ENCODE data around the gene ANGPT4.

ANGPT4 gene

DNA sequence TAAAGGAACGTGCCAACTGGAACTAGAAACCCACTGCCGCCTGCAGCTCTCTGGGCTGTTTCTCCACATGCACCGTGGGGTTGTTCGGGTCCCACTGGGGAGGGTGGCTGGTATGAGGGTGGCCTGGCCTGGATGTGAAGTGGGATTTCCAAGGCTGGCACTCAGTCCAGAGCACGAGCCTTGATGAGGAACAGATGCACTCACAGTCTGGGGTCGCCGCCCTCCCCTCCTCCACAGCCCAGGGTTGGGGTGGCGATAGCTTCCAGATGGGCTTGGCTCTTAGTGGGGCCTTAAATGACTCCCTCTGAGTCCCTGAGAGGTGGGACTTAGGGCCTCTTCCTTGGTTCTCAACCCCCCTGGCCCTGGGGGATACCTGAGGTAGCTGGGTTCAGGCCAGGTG lies 30.7 kb upstream of the ANGPT4 start:
- no peak overlapping the region for H3K4me3 ChIP-seq (replicated peaks; ENCODE audit: low read depth, low read length)
- TF ChIP-seq, protein P1, sequence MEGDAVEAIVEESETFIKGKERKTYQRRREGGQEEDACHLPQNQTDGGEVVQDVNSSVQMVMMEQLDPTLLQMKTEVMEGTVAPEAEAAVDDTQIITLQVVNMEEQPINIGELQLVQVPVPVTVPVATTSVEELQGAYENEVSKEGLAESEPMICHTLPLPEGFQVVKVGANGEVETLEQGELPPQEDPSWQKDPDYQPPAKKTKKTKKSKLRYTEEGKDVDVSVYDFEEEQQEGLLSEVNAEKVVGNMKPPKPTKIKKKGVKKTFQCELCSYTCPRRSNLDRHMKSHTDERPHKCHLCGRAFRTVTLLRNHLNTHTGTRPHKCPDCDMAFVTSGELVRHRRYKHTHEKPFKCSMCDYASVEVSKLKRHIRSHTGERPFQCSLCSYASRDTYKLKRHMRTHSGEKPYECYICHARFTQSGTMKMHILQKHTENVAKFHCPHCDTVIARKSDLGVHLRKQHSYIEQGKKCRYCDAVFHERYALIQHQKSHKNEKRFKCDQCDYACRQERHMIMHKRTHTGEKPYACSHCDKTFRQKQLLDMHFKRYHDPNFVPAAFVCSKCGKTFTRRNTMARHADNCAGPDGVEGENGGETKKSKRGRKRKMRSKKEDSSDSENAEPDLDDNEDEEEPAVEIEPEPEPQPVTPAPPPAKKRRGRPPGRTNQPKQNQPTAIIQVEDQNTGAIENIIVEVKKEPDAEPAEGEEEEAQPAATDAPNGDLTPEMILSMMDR (IDR thresholded peaks at IDR 0.05; ENCODE audit: insufficient read depth, low read length, poor library complexity, severe bottlenecking): no peak
- DNase-seq (ENCODE audit: extremely low read depth, insufficient read length): no peak
- H3K36me3 ChIP-seq (ENCODE audit: control insufficient read depth, insufficient read depth, low read length): no peaks in the 10 kb centered on the region
- 0 out of 2 replicates have a peak, but pooled peaks cover 2% of the 10 kb centered on the region for H3K27me3 ChIP-seq (replicated peaks; ENCODE audit: control insufficient read depth, insufficient read depth, low read length)

DNA sequence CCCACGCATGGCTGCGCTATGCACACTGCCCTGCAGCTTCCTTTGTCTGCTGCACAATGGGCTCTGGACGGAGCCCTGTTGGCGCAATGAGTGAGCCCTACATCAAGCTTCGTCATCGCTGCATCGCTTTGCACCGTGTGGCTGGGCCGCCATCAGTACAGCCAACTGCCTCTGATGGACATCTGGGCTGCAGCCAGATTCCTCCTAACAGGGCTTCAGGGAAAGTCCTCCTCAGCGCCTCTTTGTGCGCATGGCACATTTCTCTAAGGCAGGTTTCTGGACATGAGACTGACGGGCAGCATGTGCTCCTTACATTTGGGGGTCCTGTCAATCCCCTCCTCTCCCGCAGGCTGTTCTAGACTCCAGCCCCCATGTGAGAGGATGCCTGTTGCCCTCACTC lies 29.7 kb upstream of the ANGPT4 start:
- H3K36me3 ChIP-seq (ENCODE audit: control insufficient read depth, insufficient read depth, low read length): no peaks in the 10 kb centered on the region
- peaks cover 2% of the 10 kb centered on the region; the same call in 1 of the 2 replicates for H3K27me3 ChIP-seq (replicated peaks; ENCODE audit: control insufficient read depth, insufficient read depth, low read length)
- H3K4me3 ChIP-seq (replicated peaks; ENCODE audit: low read depth, low read length): no peak overlapping the region
- DNase-seq (ENCODE audit: extremely low read depth, insufficient read length): no peak
- TF ChIP-seq, protein P1 (IDR thresholded peaks at IDR 0.05; ENCODE audit: insufficient read depth, low read length, poor library complexity, severe bottlenecking): no peak

DNA sequence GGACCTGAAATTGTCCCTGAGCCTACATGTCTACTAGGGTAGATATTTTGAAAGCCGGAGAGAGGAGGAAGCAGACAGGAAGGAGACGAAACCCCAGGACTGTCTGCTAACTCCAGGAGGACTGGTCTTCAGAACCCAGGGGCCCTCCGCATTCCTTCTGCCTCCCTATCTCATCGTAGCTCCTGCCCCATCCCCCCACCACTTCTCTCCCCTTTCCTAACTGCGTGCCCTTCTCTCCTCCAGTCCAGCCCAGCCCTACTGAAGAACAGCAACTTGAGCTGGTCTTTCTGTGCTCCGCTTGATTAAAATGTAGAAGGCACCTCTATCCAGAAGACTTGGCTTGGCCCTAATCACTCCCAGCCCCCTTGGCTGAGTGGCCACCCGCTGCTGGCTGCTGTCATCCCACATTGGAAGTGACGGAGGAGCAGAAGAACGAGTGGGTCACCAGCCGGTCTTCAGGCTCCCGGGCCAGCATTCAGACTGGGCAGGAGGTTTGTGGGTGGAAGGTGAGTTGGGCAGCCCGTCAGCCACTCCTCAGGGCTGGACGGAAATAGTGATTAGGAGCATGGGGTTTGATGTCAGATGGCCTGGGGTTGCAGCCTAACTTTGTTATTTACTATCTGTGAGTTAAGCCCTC lies 28.8 kb upstream of the ANGPT4 start:
- DNase-seq (ENCODE audit: extremely low read depth, insufficient read length): no peak
- TF ChIP-seq, protein P1 (IDR thresholded peaks at IDR 0.05; ENCODE audit: insufficient read depth, low read length, poor library complexity, severe bottlenecking): no peak
- no peaks in the 10 kb centered on the region for H3K36me3 ChIP-seq (ENCODE audit: control insufficient read depth, insufficient read depth, low read length)
- no peak overlapping the region for H3K4me3 ChIP-seq (replicated peaks; ENCODE audit: low read depth, low read length)
- H3K27me3 ChIP-seq (replicated peaks; ENCODE audit: control insufficient read depth, insufficient read depth, low read length): peaks cover 2% of the 10 kb centered on the region; the same call in 1 of the 2 replicates

DNA sequence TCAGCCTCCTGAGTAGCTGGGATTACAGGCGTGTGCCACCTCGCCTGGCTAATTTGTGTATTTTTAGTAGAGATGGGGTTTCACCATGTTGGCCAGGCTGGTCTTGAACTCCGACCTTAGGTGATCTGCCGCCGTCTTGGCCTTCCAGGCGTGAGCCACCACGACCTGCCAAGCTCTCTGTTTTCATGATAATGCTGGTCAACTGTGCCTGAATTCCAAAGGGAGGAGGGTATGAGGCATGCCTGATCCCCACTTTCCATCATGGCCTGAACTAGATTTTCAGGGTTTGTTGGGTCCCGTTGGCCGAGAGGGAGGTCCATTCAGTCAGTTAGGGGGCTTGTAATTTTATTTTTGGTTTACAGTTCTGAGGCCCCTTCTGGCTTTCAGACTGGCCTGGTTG lies 28.0 kb upstream of the ANGPT4 start:
- TF ChIP-seq, protein P1 (IDR thresholded peaks at IDR 0.05; ENCODE audit: insufficient read depth, low read length, poor library complexity, severe bottlenecking): no peak
- H3K27me3 ChIP-seq (replicated peaks; ENCODE audit: control insufficient read depth, insufficient read depth, low read length): no peaks in the 10 kb centered on the region; the same call in 1 of the 2 replicates
- H3K36me3 ChIP-seq (ENCODE audit: control insufficient read depth, insufficient read depth, low read length): no peaks in the 10 kb centered on the region
- H3K4me3 ChIP-seq (replicated peaks; ENCODE audit: low read depth, low read length): no peak overlapping the region
- no peak for DNase-seq (ENCODE audit: extremely low read depth, insufficient read length)

DNA sequence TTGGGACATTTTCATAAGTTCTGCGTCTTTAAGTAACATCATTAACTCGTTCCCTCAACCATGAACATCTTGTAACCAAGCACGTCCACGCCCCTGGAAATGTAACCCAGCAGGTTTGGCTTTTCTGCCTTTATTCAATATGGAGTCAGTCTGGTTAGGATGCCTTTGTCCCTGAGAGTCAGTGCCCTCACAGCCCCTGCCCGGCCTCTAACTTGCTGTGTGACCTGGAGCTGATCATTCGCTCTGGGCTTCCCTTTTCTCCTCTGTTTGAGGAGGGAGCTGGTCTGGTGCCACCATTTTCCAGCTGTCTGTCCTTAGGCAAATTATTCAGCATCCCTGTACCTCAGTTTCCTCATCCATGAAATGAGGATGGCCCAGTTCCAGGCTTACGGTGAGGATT lies 26.5 kb upstream of the ANGPT4 start:
- Histone ChIP-seq H3K27me3 (replicated peaks; ENCODE audit: control insufficient read depth, insufficient read depth, low read length) (no peaks in the 10 kb centered on the region; the same call in 1 of the 2 replicates), H3K36me3 (ENCODE audit: control insufficient read depth, insufficient read depth, low read length) (no peaks in the 10 kb centered on the region)
- TF ChIP-seq, protein P1 (IDR thresholded peaks at IDR 0.05; ENCODE audit: insufficient read depth, low read length, poor library complexity, severe bottlenecking): no peak

More for the DNA sequence above, 26.5 kb upstream of the ANGPT4 start:
- DNase-seq (ENCODE audit: extremely low read depth, insufficient read length): no peak
- no peak overlapping the region for H3K4me3 ChIP-seq (replicated peaks; ENCODE audit: low read depth, low read length)
